GM21381 (cell line): ENCODE measurements around the gene FUZ.

ENCODE experiments used
- ATAC-seq: cut with Tn5 transposase; IDR thresholded peaks from one replicate; pipeline ENCODE4 v1.9.1; 2021; ENCODE audit warnings: mild to moderate bottlenecking, moderate library complexity; ENCODE audit not compliant: unreplicated experiment

Gene FUZ

GRCh38 chr19:49786376-49786820 is 26.7 kb downstream of the FUZ start:
- ATAC-seq: no peak

- ATAC-seq: no peak
Observed at GRCh38 chr19:49782515-49782914, 30.6 kb downstream of the FUZ start.

- no peak for ATAC-seq
Observed at GRCh38 chr19:49781394-49781793, 31.7 kb downstream of the FUZ start.

- no peak for ATAC-seq
Observed at GRCh38 chr19:49780861-49781260, 32.2 kb downstream of the FUZ start.

GRCh38 chr19:49779731-49780555 is 33.1 kb downstream of the FUZ start:
- no peak for ATAC-seq

GRCh38 chr19:49776371-49776764 is 36.7 kb downstream of the FUZ start:
- no peak for ATAC-seq

- no peak for ATAC-seq
Observed at GRCh38 chr19:49775742-49776370, 37.2 kb downstream of the FUZ start.

- no peak for ATAC-seq
Observed at GRCh38 chr19:49774969-49775368, 38.1 kb downstream of the FUZ start.

GRCh38 chr19:49773663-49774350 is 39.3 kb downstream of the FUZ start:
- ATAC-seq: no peak

- ATAC-seq: no peak
Observed at GRCh38 chr19:49772850-49773432, 40.2 kb downstream of the FUZ start.

GRCh38 chr19:49771674-49772139 is 41.4 kb downstream of the FUZ start:
- ATAC-seq: no peak

GRCh38 chr19:49770529-49770928 is 42.6 kb downstream of the FUZ start:
- ATAC-seq: no peak

- ATAC-seq: no peak
Observed at GRCh38 chr19:49767967-49768581, 45.0 kb downstream of the FUZ start.

- no peak for ATAC-seq
Observed at GRCh38 chr19:49767381-49767780, 45.7 kb downstream of the FUZ start.

- no peak for ATAC-seq
Observed at GRCh38 chr19:49766930-49767299, 46.2 kb downstream of the FUZ start, which contains the start of gene AP2A1. TSS of gene AP2A1 (plus strand) at chr19:49767001. CDS start at chr19:49767134, 133 bp downstream.

- peak; percentile 83 for ATAC-seq
Observed at GRCh38 chr19:49766007-49766929, 46.8 kb downstream of the FUZ start.

- no peak for ATAC-seq
Observed at GRCh38 chr19:49764341-49764740, 48.8 kb downstream of the FUZ start.

- no peak for ATAC-seq
Observed at GRCh38 chr19:49763230-49763629, 49.9 kb downstream of the FUZ start, which contains the start of gene TSKS. TSS of gene TSKS (minus strand) at chr19:49763306. CDS start at chr19:49763247, 59 bp downstream.

GRCh38 chr19:49761625-49762311 is 51.3 kb downstream of the FUZ start:
- ATAC-seq: no peak
